Right lobe of liver (tissue), 4 donors: ENCODE data around the gene ARMH2.

ENCODE experiments used
- CTCF ChIP-seq, 4 donors: fragments of 200-600 bp in 3 of 4; fragments of 450-650 bp in 1 of 4; IDR thresholded peaks; one replicate each; pipeline versions ENCODE4 v1.5.1 to v1.8.0; 2016 to 2022; ENCODE audit warnings: antibody characterized with exemption in 4 of 4, mild to moderate bottlenecking in 2 of 4
- POLR2A ChIP-seq: fragments of 450-650 bp; IDR thresholded peaks from one replicate; pipeline ENCODE4 v1.6.1; 2017; ENCODE audit warnings: antibody characterized with exemption, mild to moderate bottlenecking
- donor health status: DM: no; HTN: no; CAD: no.
- donor health status: DM: no; HTN: no; CAD: no.
- donor health status: DM: no; HTN: yes; CAD: no.

- TF ChIP-seq POLR2A = no peak
- TF ChIP-seq CTCF (IDR thresholded peaks at IDR 0.05) = no peak
Measured at GRCh38 chr6:24778121-24778520, 20.6 kb downstream of the ARMH2 start.
